Adrenal gland (tissue), 12 donors: ENCODE results near the gene PPP1CC. TPM values are rescaled to one million over a fixed set of nuclear protein-coding genes. Genes with fewer than 3 reads are reported as not detected.

Experiments
- DNase-seq, 7 donors: peaks; one replicate each; pipeline ENCODE4 v3.0.0-alpha.2; 2019 to 2020
- H3K27ac ChIP-seq, 5 donors: fragments of 200-600 bp; sonication (generic) in 4 of 5; 1 replicate in 3 of 5; 2 replicates in 2 of 5; pipeline versions ENCODE4 v1.5.1 to v1.8.0; 2016 to 2020; ENCODE audit warnings: mild to moderate bottlenecking in 1 of 5
- H3K27me3 ChIP-seq: fragments of 200-600 bp; 2 replicates; pipeline ENCODE4 v1.8.0; 2021
- H3K36me3 ChIP-seq, 2 donors: fragments of 200-600 bp; replicated peaks in 1 of 2; 1 replicate in 1 of 2; 2 replicates in 1 of 2; pipeline versions ENCODE4 v1.5.1 to v1.8.0; 2018 to 2022
- H3K4me1 ChIP-seq, 2 donors: fragments of 200-600 bp; replicated peaks in 1 of 2; 1 replicate in 1 of 2; 2 replicates in 1 of 2; pipeline versions ENCODE4 v1.5.1 to v1.8.0; 2018 to 2021
- H3K4me3 ChIP-seq, 4 donors: fragments of 200-600 bp; sonication (generic) in 3 of 4; one replicate each; pipeline ENCODE4 v1.5.1; 2016 to 2018
- H3K9me3 ChIP-seq, 3 donors: fragments of 200-600 bp; sonication (generic) in 1 of 3; replicated peaks in 1 of 3; 1 replicate in 2 of 3; 2 replicates in 1 of 3; pipeline versions ENCODE4 v1.5.1 to v1.8.0; 2016 to 2021
- POLR2A ChIP-seq, 2 donors: fragments of 450-650 bp; IDR thresholded peaks; one replicate each; pipeline ENCODE4 v1.6.1; 2017; ENCODE audit warnings: antibody characterized with exemption in 2 of 2, mild to moderate bottlenecking in 2 of 2, moderate library complexity in 1 of 2
- WGBS, 4 donors: extraction: QIAGEN DNeasy Blood & Tissue Kit in 2 of 4; methylation state at CpG; one replicate each; pipeline versions ENCODE4 v1.1.5 to v1.1.7; 2013 to 2017; 5-methylcytosine and 5-hydroxymethylcytosine counted together
- intact Hi-C, 2 donors: fragments of 100-400 bp; cut with DNase I; formaldehyde crosslinking; loops; one replicate each; pipeline versions ENCODE4 v1.14.1 to v1.15.0; 2022 to 2023
- polyA plus RNA-seq, 3 donors: library from polyadenylated mRNA; stranded (reverse); fragments of 200-250 nt in 2 of 3; fragments of 350-450 nt in 1 of 3; fragmentation: Illumina TruSeq in 1 of 3; extraction: RNeasy Lipid Tissue Mini Kit (QIAGEN cat#74804) in 1 of 3; gene quantifications; one replicate each; pipeline ENCODE4 v1.2.3, GENCODE V29; 2013 to 2014
- total RNA-seq, 9 donors: library from RNA; depleted of rRNA in 4 of 9; stranded (reverse); fragments of >200 nt in 4 of 9; fragments of 120-200 nt in 1 of 9; fragmentation: NEBNext Ultra II Directional in 1 of 9; extraction: Animal tissue kit (Norgen Biotek cat#: 25700) in 1 of 9; gene quantifications; one replicate each; pipeline versions ENCODE4 v1.1.0 to v1.2.4, GENCODE V29; 2013 to 2023
- TF ChIP-seq, protein P1 (sequence below), 6 experiments: fragments of 450-650 bp in 4 of 6; fragments of 200-600 bp in 2 of 6; sonication (generic) in 1 of 6; IDR thresholded peaks; 1 replicate in 5 of 6; 2 replicates in 1 of 6; pipeline versions ENCODE4 v1.5.1 to v1.8.0; 2016 to 2021; ENCODE audit warnings: antibody characterized with exemption in 6 of 6, mild to moderate bottlenecking in 2 of 6, moderate library complexity in 1 of 6
- donor health status: healthy with polysubstance abuse.
- donor health status: Bipolar disorder and iron deficiency.
- donor health status: DM: yes; HTN: yes; CAD: no.
- donor health status: DM: no; HTN: no; CAD: no.
- donor health status: DM: no; HTN: no; CAD: no.
- donor health status: DM: yes; HTN: yes; CAD: no.

PPP1CC gene
- total and polyA plus RNA-seq, 12 donors: 53.7 to 182 (median 137) TPM

- 54 to 77% (median 65%) methylated on average over 4 of the region's 4 CpGs for WGBS, 4 donors
- Histone ChIP-seq H3K27me3 (no peaks in the 10 kb centered on the region), H3K36me3 (no peaks in the 10 kb centered on the region), H3K4me3 (no peak overlapping the region), H3K9me3 (no peaks in the 10 kb centered on the region), H3K27ac (no peak overlapping the region), H3K4me1 (peaks cover 0 to 4% of the 10 kb centered on the region in 2 donors)
- no peak for TF ChIP-seq POLR2A (IDR thresholded peaks at IDR 0.05)
- intact Hi-C loops: no loop called here
- no peak for DNase-seq
Measured at GRCh38 chr12:110765111-110765510, 22.4 kb upstream of the PPP1CC start.

DNA sequence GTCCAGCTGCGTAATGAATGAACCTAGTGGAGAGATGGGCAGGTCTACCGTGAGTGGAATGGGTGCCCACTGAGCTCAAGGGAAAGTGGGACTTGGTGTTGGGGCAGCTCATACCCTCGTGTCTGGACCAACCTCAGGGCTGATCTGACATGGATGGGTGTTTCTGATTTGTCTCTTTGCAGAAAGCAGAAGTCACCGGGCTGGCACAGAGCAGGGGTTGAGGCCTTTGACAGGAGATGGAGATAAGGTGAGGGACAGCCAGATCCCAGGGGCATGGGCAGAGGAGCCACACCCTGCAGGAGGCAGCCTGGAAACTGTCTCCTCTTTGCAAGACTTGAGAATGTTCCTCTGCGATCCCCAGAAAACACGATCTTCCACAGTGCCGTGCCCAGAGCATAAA is 20.9 kb upstream of the PPP1CC start:
- no peak overlapping the region for H3K27ac ChIP-seq
- intact Hi-C loops: no loop called here
- TF ChIP-seq POLR2A (IDR thresholded peaks at IDR 0.05): no peak
- TF ChIP-seq, protein P1, sequence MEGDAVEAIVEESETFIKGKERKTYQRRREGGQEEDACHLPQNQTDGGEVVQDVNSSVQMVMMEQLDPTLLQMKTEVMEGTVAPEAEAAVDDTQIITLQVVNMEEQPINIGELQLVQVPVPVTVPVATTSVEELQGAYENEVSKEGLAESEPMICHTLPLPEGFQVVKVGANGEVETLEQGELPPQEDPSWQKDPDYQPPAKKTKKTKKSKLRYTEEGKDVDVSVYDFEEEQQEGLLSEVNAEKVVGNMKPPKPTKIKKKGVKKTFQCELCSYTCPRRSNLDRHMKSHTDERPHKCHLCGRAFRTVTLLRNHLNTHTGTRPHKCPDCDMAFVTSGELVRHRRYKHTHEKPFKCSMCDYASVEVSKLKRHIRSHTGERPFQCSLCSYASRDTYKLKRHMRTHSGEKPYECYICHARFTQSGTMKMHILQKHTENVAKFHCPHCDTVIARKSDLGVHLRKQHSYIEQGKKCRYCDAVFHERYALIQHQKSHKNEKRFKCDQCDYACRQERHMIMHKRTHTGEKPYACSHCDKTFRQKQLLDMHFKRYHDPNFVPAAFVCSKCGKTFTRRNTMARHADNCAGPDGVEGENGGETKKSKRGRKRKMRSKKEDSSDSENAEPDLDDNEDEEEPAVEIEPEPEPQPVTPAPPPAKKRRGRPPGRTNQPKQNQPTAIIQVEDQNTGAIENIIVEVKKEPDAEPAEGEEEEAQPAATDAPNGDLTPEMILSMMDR (IDR thresholded peaks at IDR 0.05): no peak
- no peak for DNase-seq
- H3K4me3 ChIP-seq: no peak overlapping the region
- no peaks in the 10 kb centered on the region for H3K27me3 ChIP-seq
- H3K9me3 ChIP-seq: no peaks in the 10 kb centered on the region
- no peaks in the 10 kb centered on the region for H3K36me3 ChIP-seq
- H3K4me1 ChIP-seq: peaks cover 0 to 4% of the 10 kb centered on the region in 2 donors
- 79 to 84% (median 82%) methylated on average over 7 of the region's 7 CpGs for WGBS, 4 donors

DNA sequence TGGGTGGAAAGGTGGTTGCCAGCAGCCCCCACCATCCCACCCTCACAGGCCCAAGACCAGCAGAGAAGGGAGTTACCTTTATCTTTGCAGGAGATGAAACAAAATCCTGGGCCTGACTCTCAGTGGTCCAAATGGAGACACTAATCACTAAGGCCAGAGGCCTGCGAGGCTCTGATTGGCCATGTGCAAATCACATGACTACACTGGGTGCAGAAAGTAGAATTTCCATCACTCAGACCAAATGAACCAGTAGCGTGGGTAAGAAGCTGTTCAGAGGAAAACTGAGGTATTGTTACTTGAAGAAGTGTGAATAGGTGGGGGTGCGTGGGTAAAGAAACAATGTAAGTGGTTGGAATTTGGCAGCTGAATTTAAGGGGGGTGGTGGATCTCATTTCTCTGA is 20.2 kb upstream of the PPP1CC start:
- 91 to 95% (median 92%) methylated on average over 3 of the region's 3 CpGs for WGBS, 4 donors

GRCh38 chr12:110760204-110760609 is 17.5 kb upstream of the PPP1CC start:
- intact Hi-C loops: no loop called here
- TF ChIP-seq, protein P1 (IDR thresholded peaks at IDR 0.05): no peak
- no peak for TF ChIP-seq POLR2A (IDR thresholded peaks at IDR 0.05)
- DNase-seq: peak in 6 of 7 donors; percentile 69 to 77 (median 71)
- no peak overlapping the region for H3K4me3 ChIP-seq
- H3K27ac ChIP-seq: no peak overlapping the region
- H3K9me3 ChIP-seq: no peaks in the 10 kb centered on the region
- H3K27me3 ChIP-seq: no peaks in the 10 kb centered on the region
- 64 to 79% (median 70%) methylated on average over 4 of the region's 4 CpGs for WGBS, 4 donors
- no peaks in the 10 kb centered on the region for H3K4me1 ChIP-seq
- no peaks in the 10 kb centered on the region for H3K36me3 ChIP-seq

More for the DNA sequence above, 20.2 kb upstream of the PPP1CC start:
- Histone ChIP-seq H3K4me1 (peaks cover 0 to 2% of the 10 kb centered on the region in 2 donors), H3K9me3 (no peaks in the 10 kb centered on the region), H3K27me3 (no peaks in the 10 kb centered on the region), H3K27ac (no peak overlapping the region), H3K4me3 (no peak overlapping the region), H3K36me3 (no peaks in the 10 kb centered on the region)
- intact Hi-C loops: no loop called here
- no peak for DNase-seq
- TF ChIP-seq, protein P1 (IDR thresholded peaks at IDR 0.05): no peak
- no peak for TF ChIP-seq POLR2A (IDR thresholded peaks at IDR 0.05)

DNA sequence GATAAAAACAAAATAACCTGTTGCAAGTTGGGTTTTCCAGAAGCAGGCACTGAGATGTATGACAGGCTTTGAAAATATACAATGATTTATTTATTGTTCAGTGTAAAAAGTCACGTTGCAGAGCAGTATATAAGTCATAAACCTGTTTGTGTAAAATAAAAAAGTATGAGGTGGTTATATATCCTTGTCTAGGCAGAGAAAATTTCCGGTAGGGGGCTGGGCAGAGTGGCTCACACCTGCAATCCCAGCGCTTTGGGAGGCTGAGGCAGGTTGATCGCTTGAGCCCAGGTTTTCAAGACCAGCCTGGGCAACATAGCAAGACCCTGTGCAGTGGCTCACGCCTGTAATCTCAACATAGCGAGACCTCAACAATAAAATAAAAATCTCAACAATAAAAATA is 16.2 kb upstream of the PPP1CC start:
- H3K27ac ChIP-seq: no peak overlapping the region
- 90 to 96% (median 93%) methylated on average over 6 of the region's 6 CpGs for WGBS, 4 donors
- H3K36me3 ChIP-seq: no peaks in the 10 kb centered on the region
- intact Hi-C loops: no loop called here
- TF ChIP-seq, protein P1 (IDR thresholded peaks at IDR 0.05): no peak
- TF ChIP-seq POLR2A (IDR thresholded peaks at IDR 0.05): no peak
- DNase-seq: no peak
- H3K4me3 ChIP-seq: no peak overlapping the region
- no peaks in the 10 kb centered on the region for H3K4me1 ChIP-seq
- no peaks in the 10 kb centered on the region for H3K27me3 ChIP-seq
- H3K9me3 ChIP-seq: no peaks in the 10 kb centered on the region
